Measurements from ENCODE around the gene BCR. TPM values are rescaled to one million over a fixed set of nuclear protein-coding genes. Genes with fewer than 3 reads are reported as not detected.

BCR gene
- polyA plus RNA-seq, 4 donors, result 31.9 to 63.5 (median 50.2) TPM

DNA sequence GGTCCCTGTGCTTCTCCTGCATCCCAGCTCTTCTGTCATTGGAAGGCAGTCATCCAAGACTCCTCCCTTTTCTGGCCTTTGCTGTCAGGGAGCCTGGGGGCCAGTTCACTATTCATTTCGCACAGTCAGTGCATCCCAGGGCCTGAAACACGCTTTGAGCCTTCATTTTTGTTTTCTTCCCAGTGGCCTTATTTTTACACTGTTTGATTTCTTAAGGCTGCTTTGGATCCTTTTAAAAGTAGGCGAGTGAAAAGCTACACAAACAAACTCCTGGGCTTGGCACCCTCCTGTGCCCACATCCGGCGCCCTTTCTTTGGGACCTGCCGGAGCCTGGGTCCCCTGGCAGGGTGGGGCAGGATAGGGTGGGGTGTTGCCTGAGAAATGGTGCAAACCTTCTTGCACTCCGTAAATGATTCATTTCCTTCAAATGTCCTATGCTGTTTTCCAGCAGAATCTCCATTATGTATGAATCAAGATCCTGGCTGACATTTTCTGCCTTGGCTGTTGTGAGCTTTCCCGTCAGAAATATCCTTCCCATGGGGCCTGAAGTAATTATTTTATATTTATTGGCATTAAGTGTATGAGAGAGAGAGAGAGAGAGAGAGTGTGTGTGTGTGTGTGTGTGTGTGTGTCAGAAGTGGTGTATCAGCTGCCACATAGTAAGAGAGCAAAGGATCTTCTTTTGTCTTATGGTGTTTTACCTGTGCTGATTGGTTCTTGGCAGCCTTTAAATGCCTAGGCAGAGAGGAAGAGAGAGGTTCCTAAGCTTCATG, 45.6 kb downstream of the BCR start:
- no peak for DNase-seq (ENCODE audit: low read depth in 4 of 4, low spot score in 3 of 4)

DNA sequence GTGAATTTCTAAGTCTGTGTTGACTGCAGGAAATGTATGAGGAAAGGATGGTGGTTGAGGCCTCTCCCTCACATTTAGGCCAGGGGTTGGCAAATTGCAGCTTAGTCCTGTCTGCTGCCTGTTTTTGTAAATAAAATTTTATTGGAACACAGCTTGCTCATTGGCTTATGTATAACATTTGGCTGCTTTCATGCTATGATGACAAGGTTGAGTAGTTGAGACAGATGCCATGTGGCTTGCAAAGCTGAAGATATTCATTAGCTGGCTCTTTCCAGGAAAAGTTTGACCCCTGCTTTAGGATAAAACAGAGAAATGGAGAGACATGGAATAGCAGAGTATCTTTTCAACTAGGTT, 46.2 kb downstream of the BCR start:
- no peak for DNase-seq (ENCODE audit: low read depth in 4 of 4, low spot score in 3 of 4)

DNA sequence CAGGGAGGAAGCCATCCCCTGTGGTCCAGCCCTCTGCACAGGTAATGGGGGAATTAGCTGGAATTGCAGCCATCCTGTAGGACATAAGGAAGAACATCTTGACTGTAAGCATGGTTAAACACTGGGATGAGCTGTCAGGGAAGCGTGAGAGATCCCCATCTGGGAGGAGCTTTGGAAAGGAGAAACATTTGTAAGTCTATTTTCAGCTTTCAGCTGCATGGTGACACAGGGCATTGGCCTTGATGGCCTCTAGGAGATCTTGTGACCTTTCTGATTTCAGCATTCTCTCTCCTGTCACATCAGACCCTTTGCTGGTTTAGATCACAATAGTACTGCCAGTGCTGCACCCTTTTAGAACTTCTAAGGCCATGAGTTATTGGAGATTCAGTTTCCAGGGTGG, 47.1 kb downstream of the BCR start:
- DNase-seq (ENCODE audit: low read depth in 4 of 4, low spot score in 3 of 4), result no peak

DNA sequence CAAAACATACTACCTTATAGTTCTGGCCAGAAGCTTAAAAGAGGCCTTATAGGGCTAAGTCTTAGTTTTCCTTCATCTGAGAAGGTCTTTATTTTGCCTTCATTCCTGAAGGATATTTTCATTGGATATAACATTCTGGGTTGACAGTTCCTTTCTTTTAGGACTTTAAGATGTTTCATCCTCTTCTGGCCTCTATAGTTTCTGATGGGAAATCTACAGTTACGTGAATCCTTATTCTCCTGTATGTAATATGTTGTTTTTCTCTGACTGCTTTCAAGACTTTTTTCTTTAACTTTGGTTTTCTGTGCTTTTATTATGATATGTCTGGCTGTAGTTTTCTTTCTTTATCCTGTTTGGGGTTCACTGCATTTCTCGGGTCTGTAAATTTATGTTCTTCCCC, 48.2 kb downstream of the BCR start:
- DNase-seq (ENCODE audit: low read depth in 4 of 4, low spot score in 3 of 4), result no peak

DNA sequence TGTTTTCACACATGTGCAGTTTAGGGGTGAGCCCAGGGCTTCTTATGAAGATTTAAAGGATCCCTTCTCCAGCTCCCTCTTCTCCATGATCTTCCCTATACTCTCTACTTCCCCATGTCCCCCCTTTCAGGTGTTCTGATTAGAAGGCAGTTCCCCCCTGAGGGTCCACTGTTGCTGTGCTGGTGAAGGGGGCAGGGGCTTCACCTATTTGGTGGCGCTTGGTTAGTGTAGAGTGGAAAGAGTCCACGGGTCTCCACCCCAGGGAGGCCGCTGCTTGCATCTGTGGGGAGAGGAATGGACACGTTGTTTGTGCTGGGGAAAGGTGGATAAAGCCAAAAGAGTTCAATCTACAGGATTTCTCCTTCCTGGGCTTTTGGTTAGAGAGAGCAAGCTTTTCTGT, 49.3 kb downstream of the BCR start:
- no peak for DNase-seq (ENCODE audit: low read depth in 4 of 4, low spot score in 3 of 4)

DNA sequence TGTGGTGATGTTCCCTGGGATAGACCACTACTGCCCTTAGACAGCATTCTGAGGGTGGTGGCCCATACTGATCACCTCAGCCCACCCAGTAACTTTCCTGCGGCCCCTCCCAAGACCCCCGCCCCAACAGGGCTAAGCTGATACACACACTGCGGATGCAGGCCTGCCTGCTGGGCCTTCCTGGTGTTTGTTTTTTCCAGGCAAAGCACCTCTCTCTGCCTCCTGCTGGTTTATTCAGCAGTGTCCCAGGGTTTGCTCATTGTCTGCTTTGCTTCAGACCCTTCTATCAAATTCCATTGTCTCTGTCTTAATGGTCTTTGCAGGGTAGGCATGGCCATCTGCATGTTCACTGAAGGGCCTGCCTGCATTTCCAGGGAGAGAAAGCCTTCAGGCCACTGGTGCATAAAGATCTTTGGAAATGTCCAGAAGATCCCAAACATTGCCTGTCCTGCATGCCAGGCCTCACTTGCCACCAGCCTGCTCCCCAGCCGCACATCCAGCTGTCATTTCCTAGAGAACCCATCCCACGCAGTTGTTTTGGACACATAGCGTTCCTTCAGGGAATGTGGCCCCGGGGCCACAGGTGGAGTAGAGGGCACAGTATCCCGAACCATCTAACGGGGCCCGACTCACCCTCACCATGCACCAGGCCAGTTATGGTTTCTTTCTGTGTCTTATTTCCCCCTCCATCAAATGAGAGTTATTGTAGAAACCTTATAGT, 50.2 kb downstream of the BCR start:
- DNase-seq (ENCODE audit: low read depth in 4 of 4, low spot score in 3 of 4), result no peak

DNA sequence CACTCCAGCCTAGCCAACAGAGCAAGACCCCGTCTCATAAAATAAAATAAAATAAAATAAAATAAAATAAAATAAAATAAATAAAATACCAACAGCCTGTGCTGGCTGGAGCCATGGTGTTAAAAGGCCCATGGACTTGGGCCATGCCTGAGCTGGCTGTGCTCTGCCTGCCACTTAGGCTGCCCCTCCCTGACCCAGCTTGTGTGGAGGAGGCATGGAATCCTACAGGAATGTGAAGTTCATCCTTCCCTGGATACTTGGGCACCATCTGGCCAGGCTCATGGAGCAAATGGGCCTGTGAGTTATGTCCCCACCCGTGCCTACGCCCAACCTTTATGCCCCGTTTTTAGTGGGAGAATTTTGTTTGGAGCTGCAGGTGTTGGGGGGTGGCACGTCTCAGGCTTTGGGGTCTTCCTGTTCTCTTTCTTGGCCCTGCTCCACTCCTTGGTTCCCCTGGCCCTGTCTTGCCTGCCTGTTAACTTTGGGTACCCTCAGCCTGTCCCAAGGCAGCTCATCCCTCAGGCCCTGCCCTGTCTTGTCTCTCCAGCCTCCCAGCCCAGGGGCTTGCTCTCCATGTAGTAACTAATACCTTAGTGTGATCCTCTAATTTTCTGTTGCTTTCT, 51.3 kb downstream of the BCR start:
- no peak for DNase-seq (ENCODE audit: low read depth in 4 of 4, low spot score in 3 of 4)

DNA sequence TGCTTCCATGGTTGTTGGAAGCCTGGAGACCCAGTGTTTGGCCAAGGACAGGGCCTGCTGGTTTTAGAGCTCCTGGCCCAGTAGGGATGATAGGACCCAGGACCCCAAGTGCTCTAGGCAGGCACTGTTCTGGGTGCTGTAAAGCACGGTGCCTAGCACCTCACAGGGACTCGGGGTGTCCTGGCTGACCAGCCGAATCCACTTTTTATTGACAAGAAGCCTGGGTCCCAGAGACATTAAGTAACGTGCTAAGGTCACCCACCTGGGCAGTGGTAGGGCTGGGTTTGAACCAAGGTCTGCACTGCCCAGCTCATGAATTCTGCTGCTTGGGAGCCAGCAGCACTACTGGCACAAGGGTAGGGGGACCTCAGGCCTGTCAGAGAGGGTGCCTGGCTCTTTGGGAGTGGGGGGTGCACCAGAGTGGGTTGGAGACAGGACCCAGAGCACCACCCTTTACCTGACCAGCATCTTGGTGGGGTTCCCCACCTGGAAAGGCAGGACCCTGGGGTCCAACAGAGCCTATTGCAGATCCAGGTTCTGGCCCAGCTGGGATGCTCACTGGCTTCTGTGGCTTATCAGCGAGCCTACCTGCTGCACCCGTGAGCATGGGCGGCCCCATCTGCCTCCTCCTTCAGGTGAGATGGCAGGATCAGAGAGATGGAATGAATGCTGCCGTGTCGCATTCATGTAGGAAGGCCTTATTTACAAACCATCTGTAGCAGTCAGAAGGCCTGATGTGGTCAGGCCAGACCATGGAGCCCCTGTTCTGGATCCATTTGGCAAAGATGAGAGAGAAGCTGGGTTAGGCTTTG, 52.0 kb downstream of the BCR start:
- DNase-seq (ENCODE audit: low read depth in 4 of 4, low spot score in 3 of 4), result no peak

DNA sequence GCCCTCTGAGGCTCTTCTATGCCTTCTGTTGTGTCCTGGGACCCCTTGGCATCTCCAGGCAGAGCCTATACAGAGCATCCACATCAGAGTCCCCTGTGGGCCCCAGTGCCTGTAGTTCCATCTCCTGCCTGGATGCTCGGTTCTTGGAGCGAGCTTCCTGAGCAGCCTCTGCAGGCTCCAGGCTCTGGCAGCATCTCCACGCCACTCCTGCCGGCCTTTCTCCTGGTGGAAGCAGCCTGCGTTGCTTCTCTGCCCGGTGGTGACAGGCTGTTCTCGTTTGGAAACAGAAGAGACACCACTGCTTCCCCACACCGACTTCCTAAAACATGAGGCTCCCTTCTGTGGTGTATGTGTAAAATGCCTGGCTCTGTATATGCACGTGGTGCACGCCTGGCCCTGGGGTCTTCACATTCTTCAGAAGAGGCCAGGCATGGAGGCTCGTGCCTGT, 52.8 kb downstream of the BCR start:
- DNase-seq (ENCODE audit: low read depth in 4 of 4, low spot score in 3 of 4), result no peak

DNA sequence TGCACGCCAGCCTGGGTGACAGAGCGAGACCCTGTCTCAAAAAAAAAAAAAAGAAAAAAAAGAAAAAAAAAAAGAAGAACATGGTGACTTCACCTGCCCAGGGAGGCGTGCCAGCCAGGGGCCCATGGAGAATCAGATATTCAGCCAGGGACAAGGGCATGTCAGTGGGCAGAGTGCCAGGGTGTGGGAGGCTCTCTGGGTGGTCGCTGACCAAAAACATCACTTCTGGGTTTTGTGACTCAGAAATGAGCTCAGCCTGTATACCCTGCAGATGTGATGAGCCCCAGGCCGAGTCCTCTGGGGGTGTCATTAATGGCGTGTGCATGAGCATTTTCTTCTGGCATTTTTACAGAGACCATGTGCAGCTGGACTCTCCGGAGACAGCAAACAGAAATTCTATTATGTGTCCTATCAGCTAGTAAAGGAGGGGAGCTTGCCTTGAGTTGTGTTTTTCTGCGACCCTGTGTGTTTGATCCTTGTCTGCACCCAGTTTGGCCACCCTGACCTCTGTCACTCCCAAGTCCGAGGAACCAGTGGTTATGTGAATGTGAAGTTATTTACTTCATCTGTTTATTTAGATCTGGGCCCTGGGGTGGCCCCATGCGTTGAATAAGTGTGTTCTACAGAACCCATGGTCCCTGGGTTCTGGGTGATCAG, 53.6 kb downstream of the BCR start:
- DNase-seq (ENCODE audit: low read depth in 4 of 4, low spot score in 3 of 4), result no peak

DNA sequence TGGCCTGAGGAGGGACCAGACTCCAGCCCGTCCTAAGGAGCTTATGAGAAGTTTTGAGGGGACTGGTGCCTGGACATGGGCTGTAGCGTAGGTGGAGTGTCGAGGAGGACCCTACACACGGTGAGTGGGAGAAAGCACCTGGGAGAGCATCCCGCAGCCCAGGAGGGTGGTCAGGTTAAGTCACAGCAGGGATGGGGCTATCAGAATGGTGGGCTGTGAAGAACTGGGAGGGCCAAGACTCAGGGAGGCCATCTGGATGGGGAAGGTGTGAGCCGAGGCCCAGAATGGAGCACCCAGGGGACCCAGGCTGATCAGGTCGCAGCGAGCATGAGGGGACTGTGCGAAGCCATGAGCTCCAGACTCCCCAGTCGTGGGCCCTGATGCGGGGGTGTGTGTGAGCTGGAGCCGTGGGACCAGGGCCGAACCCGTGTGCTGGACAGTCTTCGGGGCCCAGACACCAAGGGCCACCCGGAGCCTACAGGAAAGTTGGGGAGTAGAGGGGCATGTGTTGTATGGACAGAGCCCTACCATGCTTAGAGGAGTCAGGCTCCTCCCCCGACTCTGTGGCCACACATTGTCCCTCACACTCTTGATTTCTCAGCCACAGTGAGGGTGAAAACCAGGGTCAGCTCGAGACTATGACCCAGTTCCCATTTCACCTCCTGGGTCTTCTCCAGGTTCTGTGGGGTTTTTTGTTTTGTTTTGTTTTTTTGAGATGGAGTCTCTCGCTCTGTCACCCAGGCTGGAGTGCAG, 54.3 kb downstream of the BCR start:
- no peak for DNase-seq (ENCODE audit: low read depth in 4 of 4, low spot score in 3 of 4)

DNA sequence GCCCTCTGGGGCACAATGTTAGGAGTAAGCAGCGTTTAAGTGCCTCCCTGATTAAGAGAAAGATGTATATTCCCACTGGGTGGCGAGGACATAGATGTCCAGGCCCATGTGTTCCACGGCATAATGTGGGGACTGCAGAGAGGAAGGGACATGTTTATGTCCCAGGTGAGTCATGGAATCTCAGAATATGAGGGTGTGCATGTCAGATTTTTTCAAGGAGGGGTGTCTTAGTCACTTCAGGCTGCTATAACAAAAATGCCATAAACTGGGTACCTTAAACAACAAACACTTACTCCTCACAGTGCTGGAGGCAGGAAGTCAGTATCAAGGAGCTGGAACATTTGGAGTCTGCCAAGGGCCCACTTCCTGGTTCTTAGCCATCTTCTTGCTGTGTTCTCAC, 55.1 kb downstream of the BCR start:
- DNase-seq (ENCODE audit: low read depth in 4 of 4, low spot score in 3 of 4), result no peak

DNA sequence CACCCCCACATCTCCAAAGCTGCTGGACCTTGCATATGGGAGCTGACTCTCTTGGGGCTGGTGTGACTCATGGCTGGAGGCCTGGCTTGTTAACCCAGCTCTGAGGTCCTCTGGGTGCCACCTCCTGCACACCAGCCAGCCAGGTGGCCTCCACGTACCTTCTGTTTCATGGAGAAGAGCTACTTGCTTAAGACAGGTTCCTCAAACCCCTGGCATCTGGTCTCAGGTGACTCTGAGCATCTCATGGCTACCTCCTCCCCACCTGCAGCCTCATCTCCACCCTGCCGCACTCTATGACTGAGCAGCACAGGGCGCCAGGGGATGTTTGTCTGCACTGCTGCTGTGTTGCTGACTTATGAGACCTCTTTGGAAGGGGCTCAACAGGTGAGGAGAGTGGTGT, 55.7 kb downstream of the BCR start:
- DNase-seq (ENCODE audit: low read depth in 4 of 4, low spot score in 3 of 4), result no peak

DNA sequence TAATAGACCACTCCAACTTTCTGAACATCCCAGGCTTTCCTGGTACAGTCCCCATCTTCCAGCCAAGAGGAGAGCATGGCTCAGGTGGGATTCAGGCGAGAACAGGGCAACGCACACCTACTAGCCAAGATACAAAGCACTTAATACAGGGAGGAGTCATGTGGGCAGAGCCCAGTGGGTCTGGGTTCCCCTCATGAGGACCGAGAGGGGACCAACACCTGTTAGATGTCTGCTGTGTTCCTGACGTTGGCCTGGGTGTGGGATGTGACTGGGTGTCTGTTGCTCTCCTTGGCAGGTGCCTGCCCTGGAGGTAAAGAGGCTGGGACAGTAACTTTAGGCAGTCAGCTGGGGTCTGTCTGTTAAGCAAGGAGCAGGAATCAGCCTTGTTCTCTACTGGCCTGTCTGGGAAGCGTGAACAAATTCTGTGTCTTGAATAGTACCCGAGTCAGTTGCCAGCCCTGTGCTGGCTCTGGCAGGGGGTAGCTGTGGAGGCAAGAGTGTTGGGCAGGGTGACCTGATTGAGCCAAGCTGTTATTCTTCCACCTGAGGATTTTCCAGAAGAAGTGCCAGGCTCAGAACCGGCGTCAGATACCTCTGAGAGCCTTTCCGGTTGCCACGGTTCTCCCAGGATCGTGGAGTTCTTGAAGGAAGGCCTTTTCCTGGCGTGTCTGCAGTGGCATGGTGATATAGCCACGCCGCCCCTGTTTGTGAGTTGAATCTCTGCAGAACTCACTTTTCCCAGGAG, 56.3 kb downstream of the BCR start:
- no peak for DNase-seq (ENCODE audit: low read depth in 4 of 4, low spot score in 3 of 4)

DNA sequence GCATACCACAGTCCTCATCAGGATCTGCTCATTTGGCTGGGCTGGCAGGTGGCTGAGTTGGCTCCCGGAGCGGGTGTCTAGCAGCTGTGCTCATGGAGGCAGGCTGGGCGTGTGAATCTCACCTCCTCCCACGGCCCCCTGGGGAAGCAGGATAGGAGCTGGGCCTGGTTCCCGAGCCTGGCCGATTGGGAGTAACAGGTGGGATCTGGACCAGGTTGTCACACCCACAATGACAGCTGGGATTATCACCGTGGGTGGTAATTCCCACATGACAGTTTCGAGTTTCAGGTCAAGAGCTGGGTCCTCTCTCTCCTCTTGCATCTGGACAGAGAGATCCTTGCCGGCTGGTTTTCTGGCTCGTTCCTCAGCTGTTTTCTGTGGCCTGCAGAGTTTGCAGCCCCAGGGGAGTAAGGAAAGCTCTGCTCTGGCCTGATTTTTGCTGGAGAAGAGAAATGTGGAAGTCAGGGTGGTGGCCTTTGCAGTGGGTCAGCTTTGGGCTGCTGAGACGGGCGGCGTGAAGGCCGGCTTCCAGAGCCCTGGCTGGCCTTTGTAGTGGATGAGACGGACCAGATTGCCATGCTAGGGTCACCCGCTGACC, 57.0 kb downstream of the BCR start:
- peak in 3 of 4 donors; percentile 47 to 66 (median 63) for DNase-seq (ENCODE audit: low read depth in 4 of 4, low spot score in 3 of 4)

DNA sequence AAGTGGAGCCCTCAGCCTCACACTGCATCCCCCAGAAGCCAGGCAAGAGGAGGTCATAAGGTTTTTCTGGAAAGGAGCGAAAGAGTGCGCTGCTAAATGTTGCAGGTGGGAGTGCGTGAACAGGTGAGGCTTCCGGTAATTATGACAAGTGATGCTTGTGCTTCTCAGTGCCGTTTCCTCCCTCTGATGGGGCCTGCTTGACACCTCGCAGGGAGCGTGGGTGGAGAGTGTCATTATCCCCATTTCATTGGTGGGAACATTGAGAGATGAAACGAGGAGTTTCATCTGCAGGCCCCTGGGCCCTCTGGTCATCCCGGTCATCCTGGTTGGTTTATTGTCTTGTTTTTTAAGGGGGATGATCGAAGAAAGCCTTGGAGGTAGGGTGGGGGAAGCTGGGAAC, 57.5 kb downstream of the BCR start:
- no peak for DNase-seq (ENCODE audit: low read depth in 4 of 4, low spot score in 3 of 4)

DNA sequence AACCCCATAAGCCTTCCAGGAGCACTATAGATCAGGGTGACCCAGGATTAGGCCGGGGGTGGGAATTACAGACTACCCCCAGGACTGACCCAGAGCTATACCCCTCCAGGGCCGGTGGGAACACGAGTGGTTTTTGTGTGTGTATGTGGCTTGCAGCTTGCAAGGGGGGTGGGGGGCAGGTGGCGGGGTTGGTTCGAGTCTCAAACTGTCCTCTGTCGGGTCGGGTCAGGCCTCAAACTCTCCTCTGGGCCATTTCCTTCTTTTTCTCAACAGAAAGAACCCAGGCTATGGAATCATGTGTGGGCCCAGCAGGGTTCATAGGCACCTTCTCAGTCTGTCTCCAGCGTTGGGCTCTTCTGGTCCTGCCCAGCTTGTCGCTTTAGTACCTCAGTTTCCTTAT, 58.4 kb downstream of the BCR start:
- no peak for DNase-seq (ENCODE audit: low read depth in 4 of 4, low spot score in 3 of 4)

DNA sequence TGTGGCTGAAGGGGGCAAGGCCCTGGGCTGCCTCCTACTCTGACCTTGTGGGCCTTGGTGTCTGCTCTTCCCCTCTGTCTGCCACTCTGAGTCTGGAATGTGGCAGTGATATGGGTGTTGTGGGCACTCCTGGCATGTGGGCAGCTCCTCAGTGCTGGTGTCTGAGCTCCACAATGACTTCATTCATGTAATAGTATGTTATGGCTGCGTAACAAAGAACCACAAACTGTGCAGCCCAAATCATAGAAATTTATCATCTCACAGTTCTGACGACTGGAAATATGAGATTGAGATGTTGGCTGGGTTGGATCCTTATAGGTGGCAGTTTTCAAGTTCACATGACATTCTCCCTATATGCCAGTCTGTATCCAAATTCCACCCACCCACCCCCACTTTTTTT, 59.1 kb downstream of the BCR start:
- no peak for DNase-seq (ENCODE audit: low read depth in 4 of 4, low spot score in 3 of 4)

Data from left renal pelvis (tissue), 4 donors.